Thoracic aorta (tissue), 2 donors: ENCODE measurements around the gene SEZ6. TPM values are rescaled to one million over a fixed set of nuclear protein-coding genes. Genes with fewer than 3 reads are reported as not detected.

Experiments
- ATAC-seq: fragments of 150-250 bp; one replicate; pipeline ENCODE4 v1.8.0; 2017; ENCODE audit warnings: low read depth; ENCODE audit not compliant: insufficient number of reproducible peaks, low FRiP score
- DNase-seq: peaks from one replicate; pipeline ENCODE4 v3.0.0-alpha.2; 2020; ENCODE audit warnings: low spot score
- H3K27ac ChIP-seq, 2 donors: fragments of 200-600 bp; sonication (generic); 1 replicate in 1 of 2; 2 replicates in 1 of 2; pipeline ENCODE4 v1.5.1; 2016; ENCODE audit warnings: mild to moderate bottlenecking in 2 of 2, moderate library complexity in 2 of 2
- H3K27me3 ChIP-seq: fragments of 200-600 bp; sonication (generic); replicated peaks from 2 replicates; pipeline ENCODE4 v1.6.0; 2016; ENCODE audit warnings: mild to moderate bottlenecking; ENCODE audit not compliant: insufficient read depth
- H3K36me3 ChIP-seq: fragments of 200-600 bp; sonication (generic); one replicate; pipeline ENCODE4 v1.5.1; 2016
- H3K4me1 ChIP-seq, 2 donors: fragments of 200-600 bp; sonication (generic); 1 replicate in 1 of 2; 2 replicates in 1 of 2; pipeline versions ENCODE4 v1.5.1 to v1.6.0; 2016; ENCODE audit warnings: low read depth in 2 of 2, mild to moderate bottlenecking in 1 of 2; ENCODE audit not compliant: control insufficient read depth in 1 of 2
- H3K4me3 ChIP-seq: fragments of 200-600 bp; sonication (generic); 2 replicates; pipeline ENCODE4 v1.5.1; 2016; ENCODE audit warnings: mild to moderate bottlenecking
- H3K9me3 ChIP-seq: fragments of 200-600 bp; sonication (generic); 2 replicates; pipeline ENCODE4 v1.5.1; 2016
- CTCF ChIP-seq: fragments of 200-600 bp; sonication (generic); IDR thresholded peaks from one replicate; pipeline ENCODE4 v1.5.1; 2019; ENCODE audit warnings: antibody characterized with exemption
- total RNA-seq, 2 donors: library from RNA; depleted of rRNA; stranded (reverse); fragments of >200 nt; gene quantifications; one replicate each; pipeline versions ENCODE4 v1.1.0 to v1.2.3, GENCODE V29; 2016

The SEZ6 gene
- total RNA-seq, 2 donors from 2014 or later: not detected

- Histone ChIP-seq H3K4me3 (no peak overlapping the region), H3K27ac (no peak overlapping the region), H3K36me3 (no peaks in the 10 kb centered on the region), H3K4me1 (no peaks in the 10 kb centered on the region), H3K27me3 (no peaks in the 10 kb centered on the region), H3K9me3 (peaks cover 10% of the 10 kb centered on the region)
- TF ChIP-seq CTCF: no peak
- DNase-seq (no peak), ATAC-seq (no peak)
Measured at GRCh38 chr17:29032857-29033197, 27.0 kb upstream of the SEZ6 start.

GRCh38 chr17:29032013-29032856 lies 26.4 kb upstream of the SEZ6 start:
- peaks cover 10% of the 10 kb centered on the region for H3K9me3 ChIP-seq
- H3K27me3 ChIP-seq: no peaks in the 10 kb centered on the region
- H3K27ac ChIP-seq: no peak overlapping the region
- DNase-seq (no peak), ATAC-seq (no peak)
- H3K4me1 ChIP-seq: no peaks in the 10 kb centered on the region
- H3K4me3 ChIP-seq: no peak overlapping the region
- no peak for TF ChIP-seq CTCF
- no peaks in the 10 kb centered on the region for H3K36me3 ChIP-seq

GRCh38 chr17:29031488-29031887 lies 25.7 kb upstream of the SEZ6 start:
- Histone ChIP-seq H3K27me3 (no peaks in the 10 kb centered on the region), H3K27ac (no peak overlapping the region), H3K4me1 (no peaks in the 10 kb centered on the region), H3K36me3 (no peaks in the 10 kb centered on the region), H3K9me3 (peaks cover 10% of the 10 kb centered on the region), H3K4me3 (no peak overlapping the region)
- no peak for TF ChIP-seq CTCF
- DNase-seq (no peak), ATAC-seq (no peak)

GRCh38 chr17:29024316-29024952 lies 18.6 kb upstream of the SEZ6 start:
- H3K4me3 ChIP-seq: no peak overlapping the region
- no peaks in the 10 kb centered on the region for H3K27me3 ChIP-seq
- H3K36me3 ChIP-seq: no peaks in the 10 kb centered on the region
- ATAC-seq: no peak
- no peak for TF ChIP-seq CTCF
- no peaks in the 10 kb centered on the region for H3K9me3 ChIP-seq
- DNase-seq: no peak
- peaks cover 4% of the 10 kb centered on the region in 2 donors for H3K4me1 ChIP-seq
- H3K27ac ChIP-seq: no peak overlapping the region

- Histone ChIP-seq H3K4me1 (peaks cover 4% of the 10 kb centered on the region in 2 donors), H3K27me3 (no peaks in the 10 kb centered on the region), H3K36me3 (no peaks in the 10 kb centered on the region), H3K9me3 (no peaks in the 10 kb centered on the region), H3K4me3 (no peak overlapping the region), H3K27ac (no peak overlapping the region)
- DNase-seq (no peak), ATAC-seq (no peak)
- no peak for TF ChIP-seq CTCF
Measured at GRCh38 chr17:29022074-29022473, 16.2 kb upstream of the SEZ6 start.
